Measurements from ENCODE around the gene THBS3.
"Not testable (repeated sequence)": the region's sequence is repeated elsewhere in the genome, so short reads cannot be mapped to it uniquely, and the experiment has no call there.

Gene THBS3

GRCh38 chr1:155155996-155156643 lies 51.6 kb downstream of the THBS3 start:
- DNase-seq (ENCODE audit: low spot score) = not testable (repeated sequence)

Measured in left forelimb (tissue), 1 donor.